NCI-H187 treated with DMSO at 0.1 percent for 48 hours (cell line): Measurements from ENCODE around the gene PUS10.

Source experiments
- DNase-seq: peaks from one replicate; lab custom pipeline; 2025; lab: John Stamatoyannopoulos, UW

The PUS10 gene

DNA sequence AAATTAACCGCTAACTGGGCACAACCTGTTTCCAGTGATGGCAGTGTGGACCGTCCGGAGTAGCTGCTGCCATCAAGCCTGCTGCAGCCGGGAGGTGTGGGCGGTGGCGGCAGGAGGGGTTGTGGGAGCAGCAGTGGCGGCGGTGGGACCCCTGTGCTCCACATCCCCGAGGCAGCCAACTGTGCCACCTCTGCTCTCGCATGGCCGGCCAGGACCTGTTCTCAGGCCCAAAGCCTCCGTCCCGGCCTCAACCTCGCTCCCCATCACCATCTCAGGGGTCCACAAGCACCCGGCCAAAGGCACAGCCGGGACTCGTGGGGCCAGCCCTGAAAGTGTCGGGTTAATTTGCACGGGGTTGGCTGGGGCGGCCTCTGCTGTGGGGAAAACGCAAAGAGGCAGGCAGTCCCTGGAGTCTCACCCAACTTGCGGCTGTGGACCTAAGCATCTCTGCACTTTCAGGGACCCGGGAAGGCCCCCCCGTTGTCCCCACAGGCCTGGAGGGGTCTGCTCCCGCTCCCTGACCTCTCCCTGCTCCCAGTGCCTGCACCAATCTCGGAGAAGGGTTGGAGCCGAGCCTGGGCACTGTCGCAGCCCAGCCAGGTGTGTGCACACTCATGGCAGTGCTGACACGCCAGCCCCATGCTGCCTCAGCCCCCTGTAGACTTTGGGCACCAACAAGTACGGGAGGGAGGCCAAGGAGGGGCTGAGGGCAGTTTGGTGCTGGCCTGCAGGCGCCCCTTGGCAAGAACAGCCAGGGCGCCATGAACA lies 45.0 kb downstream of the PUS10 start:
- no peak for DNase-seq

- DNase-seq = no peak
Measured at GRCh38 chr2:60966507-60967405, 51.3 kb downstream of the PUS10 start.

GRCh38 chr2:60965499-60965785 lies 52.6 kb downstream of the PUS10 start:
- DNase-seq = no peak

DNA sequence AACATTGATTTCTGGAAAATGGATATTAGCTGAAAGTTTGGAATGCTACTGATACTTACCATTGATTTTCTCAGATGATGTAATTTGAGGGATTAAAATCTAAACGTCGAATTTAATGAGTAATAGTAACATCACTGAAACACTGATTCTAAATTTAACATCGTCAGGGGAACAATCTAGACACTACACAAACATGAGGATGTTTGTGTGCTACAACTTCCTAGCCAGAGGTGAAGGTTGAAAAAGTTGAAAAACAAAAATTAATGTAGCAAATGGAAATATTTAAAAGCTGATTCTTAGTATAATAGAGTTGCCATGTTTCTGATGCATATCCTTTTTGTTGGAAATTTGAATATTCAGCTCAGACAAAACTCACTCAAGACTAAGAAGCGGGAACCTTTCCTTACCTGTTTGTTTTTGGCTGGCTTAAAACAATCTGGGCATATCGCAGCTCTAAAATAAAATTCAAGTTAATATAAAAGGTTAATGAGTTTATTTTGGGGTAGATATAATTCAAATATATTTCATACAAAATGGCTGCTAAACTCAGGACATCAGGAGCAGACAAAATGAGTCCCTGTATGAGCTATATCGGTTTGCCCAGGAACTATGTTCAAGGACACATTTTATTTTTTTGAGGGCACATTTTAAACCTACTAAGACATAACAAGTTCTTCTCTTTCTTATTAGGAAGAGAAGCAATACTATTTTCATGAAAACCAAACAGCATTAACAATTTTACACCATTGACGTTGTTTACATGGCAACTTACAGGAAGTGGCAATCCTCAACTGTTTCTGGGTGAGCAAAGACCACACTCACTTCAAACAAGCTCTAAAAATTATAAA lies 53.2 kb downstream of the PUS10 start:
- no peak for DNase-seq

DNA sequence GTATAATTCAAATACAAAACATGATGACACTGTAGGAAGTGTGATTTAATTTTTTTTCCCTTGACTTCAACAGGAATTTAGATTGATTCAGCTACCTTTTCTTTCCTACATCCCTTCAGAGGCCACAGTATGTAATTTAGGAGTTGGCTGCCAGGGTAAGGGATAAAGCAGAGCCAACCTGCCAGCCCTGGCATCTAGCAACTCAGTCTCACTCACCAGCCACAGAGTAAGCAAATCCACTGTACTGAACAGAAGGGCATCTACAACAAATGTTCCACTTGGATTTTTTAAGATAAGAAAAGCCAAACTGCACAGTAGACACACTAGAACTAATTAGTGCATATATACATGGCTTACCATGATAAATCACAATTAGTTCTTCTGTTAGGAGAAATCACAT lies 54.9 kb downstream of the PUS10 start:
- DNase-seq = no peak

- DNase-seq = no peak
Measured at GRCh38 chr2:60962528-60962927, 55.5 kb downstream of the PUS10 start.

DNA sequence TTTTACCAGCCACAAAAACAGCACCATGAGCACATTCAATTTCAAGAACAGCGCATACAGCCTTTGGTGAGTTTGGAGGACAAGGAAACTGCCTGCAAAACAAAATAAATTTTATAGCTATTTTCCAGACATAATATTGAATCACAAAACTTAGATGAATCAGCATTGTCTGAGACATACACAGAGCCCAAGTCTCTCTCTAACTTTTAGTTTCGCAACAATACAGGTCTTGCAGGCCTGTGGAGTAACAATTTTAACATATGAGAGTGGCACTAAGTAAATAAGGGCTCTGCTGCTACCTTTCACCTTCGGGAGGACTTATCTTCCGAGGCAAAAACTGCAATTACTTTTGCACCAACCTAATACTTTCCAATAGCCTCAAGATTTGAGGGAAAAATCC lies 56.6 kb downstream of the PUS10 start:
- no peak for DNase-seq

GRCh38 chr2:60960706-60961105 lies 57.3 kb downstream of the PUS10 start:
- DNase-seq = no peak

DNA sequence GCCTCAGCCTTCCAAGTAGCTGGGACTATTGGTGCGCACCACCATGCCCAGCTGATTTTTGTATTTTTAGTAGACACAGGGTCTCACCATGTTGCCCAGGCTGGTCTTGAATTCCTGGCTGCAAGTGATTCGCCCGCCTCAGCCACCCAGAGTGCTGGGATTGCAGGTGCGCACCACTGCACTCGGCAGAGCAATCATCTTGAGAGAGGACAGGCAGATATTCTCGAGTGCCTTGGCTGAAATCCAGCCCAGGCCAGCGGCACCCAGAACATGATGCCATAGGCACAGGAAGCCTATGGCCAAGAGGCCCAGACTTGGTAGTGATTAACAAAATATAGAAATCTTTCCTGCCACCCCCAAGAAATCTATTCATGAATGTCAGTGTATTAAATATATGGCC lies 58.6 kb downstream of the PUS10 start:
- no peak for DNase-seq

DNA sequence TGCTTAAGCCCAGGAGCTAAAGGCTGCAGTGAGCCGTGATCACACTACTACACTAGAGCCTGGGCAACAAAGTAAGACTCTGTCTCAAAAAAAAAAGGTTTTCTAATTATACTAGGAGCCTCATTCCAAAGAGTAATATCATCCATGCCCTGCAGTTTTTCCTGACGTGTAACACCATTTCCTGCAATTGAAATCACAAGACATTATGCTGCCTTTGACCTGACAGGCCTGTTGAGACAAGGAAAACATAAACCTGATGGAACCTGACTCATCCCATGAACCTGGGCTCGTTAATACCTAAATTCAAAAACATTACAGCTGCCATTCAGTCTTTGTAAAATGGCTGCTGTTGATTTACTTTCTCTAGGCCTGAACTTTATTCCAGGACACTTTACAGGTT lies 59.3 kb downstream of the PUS10 start:
- DNase-seq = no peak

DNA sequence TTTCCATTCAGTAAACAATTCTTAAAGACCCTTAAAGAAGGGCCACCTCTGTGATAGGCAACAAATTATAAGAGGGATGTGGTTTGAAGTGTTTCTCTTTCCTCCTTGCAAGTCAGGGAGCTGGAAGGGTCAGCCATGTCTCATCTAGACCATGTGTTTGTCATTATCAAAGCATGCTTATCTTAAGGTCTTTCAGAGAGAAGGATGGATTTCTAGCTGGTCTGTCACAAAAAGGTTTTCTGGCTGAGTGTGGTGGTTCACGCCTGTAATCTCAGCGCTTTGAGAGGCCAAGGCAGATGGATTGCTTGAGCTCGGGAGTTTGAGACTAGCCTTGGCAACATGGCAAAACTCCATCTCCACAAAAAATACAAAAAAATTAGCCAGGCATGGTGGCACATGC lies 59.7 kb downstream of the PUS10 start:
- no peak for DNase-seq

DNA sequence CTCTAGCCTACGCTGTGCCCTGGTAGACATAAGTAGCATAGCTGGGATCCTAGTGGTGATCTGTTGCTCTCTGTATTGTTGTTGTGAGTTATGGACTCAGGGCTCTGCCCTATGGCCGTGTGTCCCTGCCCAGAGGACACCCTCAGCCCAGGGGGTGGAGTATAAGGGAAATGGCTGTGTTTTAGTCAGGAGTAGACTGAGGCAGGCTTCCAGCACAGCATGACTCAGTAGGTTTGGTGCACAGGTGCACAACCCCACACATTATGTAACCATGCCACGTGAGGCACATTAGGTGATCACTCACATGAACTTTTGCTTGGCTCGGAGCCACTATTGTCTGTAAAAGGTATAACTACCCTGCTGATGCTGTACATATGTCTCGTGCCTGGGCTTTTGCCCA lies 60.4 kb downstream of the PUS10 start:
- no peak for DNase-seq

DNA sequence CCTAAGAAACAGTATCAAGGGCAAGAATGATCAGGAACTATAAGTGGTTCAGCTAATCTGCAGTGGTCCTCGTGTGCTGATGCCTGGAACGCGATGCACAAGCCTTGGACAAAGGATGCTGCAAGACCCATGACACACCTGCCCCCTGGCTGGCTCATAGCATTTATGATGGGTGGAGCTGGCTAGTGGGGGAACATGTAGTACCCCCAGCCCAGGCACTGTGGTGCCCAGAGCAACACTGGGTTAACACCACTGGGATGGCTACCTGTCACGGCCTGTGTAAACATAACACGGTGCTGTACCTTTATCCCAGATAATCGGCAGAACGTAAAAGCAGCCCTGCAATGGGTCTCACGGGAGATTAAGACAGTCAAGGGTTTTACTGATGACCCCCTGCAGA lies 60.8 kb downstream of the PUS10 start:
- no peak for DNase-seq

GRCh38 chr2:60954139-60954538 lies 63.9 kb downstream of the PUS10 start:
- no peak for DNase-seq

GRCh38 chr2:60948926-60949579 lies 69.0 kb downstream of the PUS10 start:
- DNase-seq = no peak

- no peak for DNase-seq
Measured at GRCh38 chr2:60948161-60948560, 69.9 kb downstream of the PUS10 start.

- DNase-seq = no peak
Measured at GRCh38 chr2:60947056-60947455, 71.0 kb downstream of the PUS10 start.

DNA sequence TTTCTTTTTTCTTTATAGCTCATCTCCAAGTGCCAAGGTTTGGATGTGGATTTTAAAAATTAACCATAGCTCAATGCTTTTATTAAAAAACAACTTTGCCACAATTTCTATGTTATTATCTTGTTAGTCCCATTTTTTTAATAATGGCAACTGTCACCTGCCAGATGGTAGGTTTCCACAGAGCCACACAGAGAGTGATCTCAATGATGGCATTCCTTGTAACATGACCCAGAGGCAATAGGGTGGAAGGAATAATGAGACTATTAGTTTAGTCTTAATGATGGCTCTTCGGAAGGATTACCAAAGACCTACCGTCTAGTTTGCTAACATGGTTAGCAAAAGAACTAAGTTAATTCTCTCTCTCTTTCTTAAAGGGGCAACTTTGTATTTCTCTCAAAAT lies 72.7 kb downstream of the PUS10 start:
- no peak for DNase-seq

GRCh38 chr2:60939622-60940021 lies 78.4 kb downstream of the PUS10 start:
- DNase-seq = no peak

- no peak for DNase-seq
Measured at GRCh38 chr2:60938301-60938700, 79.8 kb downstream of the PUS10 start.

GRCh38 chr2:60936757-60937156 lies 81.3 kb downstream of the PUS10 start:
- DNase-seq = no peak

- DNase-seq = no peak
Measured at GRCh38 chr2:60934165-60934722, 83.8 kb downstream of the PUS10 start.
